Thyroid gland (tissue), 4 donors: ENCODE data around the gene KLHL2.
"Not testable (repeated sequence)": the region's sequence is repeated elsewhere in the genome, so short reads cannot be mapped to it uniquely, and the experiment has no call there.

Experiments used
- POLR2A ChIP-seq, 2 donors: fragments of 450-650 bp; IDR thresholded peaks; one replicate each; pipeline ENCODE4 v1.6.1; 2017; ENCODE audit warnings: antibody characterized with exemption in 2 of 2, mild to moderate bottlenecking in 2 of 2, moderate library complexity in 1 of 2
- TF ChIP-seq, protein P1 (sequence below), 6 experiments: fragments of 200-600 bp in 3 of 6; fragments of 450-650 bp in 3 of 6; sonication (generic) in 3 of 6; IDR thresholded peaks; one replicate each; pipeline ENCODE4 v1.5.1; 2016 to 2019; ENCODE audit warnings: antibody characterized with exemption in 6 of 6, mild to moderate bottlenecking in 2 of 6, inconsistent platforms in 1 of 6, moderate library complexity in 1 of 6

DNA sequence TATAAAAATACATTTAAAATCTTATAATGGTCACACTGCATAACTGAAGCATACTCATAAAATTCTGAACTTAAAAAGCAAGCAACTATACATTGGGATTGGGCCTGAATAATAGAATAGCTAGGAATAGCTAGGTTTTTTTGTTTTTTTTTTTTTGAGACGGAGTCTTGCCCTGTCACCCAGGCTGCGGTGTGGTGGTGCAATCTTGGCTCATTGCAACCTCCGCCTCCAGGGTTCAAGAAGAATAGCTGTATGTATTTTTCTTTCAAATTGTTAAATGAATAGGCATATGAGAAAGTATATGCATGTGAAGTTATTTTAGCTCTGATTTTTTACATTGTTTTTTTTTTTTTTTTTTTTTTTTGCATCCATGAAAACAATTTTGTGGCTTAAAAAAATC, 56.1 kb downstream of the KLHL2 start:
- TF ChIP-seq, protein P1, sequence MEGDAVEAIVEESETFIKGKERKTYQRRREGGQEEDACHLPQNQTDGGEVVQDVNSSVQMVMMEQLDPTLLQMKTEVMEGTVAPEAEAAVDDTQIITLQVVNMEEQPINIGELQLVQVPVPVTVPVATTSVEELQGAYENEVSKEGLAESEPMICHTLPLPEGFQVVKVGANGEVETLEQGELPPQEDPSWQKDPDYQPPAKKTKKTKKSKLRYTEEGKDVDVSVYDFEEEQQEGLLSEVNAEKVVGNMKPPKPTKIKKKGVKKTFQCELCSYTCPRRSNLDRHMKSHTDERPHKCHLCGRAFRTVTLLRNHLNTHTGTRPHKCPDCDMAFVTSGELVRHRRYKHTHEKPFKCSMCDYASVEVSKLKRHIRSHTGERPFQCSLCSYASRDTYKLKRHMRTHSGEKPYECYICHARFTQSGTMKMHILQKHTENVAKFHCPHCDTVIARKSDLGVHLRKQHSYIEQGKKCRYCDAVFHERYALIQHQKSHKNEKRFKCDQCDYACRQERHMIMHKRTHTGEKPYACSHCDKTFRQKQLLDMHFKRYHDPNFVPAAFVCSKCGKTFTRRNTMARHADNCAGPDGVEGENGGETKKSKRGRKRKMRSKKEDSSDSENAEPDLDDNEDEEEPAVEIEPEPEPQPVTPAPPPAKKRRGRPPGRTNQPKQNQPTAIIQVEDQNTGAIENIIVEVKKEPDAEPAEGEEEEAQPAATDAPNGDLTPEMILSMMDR (IDR thresholded peaks at IDR 0.05), result not testable (repeated sequence)
- TF ChIP-seq POLR2A (IDR thresholded peaks at IDR 0.05), result not testable (repeated sequence)
